ENCODE data around the gene ZMYND10.

DNA sequence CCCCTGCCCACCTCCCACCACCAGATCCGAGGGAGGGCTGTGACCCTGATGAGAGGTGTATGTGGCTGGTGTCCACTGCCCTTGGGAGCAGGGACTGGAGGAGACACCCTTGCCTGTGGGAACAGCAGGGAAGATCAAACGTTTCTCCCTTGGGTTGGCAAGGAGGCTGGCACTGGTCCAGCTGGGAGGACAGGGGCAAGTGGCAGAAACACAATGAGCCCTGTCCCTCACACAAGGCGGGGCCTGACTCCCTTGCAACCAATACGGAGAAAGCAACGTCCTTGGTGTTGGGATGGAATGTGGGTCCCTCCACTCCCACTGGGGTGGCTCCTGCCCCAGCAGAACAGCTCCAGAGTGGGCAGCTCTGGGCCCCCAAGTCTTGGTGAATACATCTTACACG is 28.2 kb downstream of the ZMYND10 start:
- TF ChIP-seq, protein P1, sequence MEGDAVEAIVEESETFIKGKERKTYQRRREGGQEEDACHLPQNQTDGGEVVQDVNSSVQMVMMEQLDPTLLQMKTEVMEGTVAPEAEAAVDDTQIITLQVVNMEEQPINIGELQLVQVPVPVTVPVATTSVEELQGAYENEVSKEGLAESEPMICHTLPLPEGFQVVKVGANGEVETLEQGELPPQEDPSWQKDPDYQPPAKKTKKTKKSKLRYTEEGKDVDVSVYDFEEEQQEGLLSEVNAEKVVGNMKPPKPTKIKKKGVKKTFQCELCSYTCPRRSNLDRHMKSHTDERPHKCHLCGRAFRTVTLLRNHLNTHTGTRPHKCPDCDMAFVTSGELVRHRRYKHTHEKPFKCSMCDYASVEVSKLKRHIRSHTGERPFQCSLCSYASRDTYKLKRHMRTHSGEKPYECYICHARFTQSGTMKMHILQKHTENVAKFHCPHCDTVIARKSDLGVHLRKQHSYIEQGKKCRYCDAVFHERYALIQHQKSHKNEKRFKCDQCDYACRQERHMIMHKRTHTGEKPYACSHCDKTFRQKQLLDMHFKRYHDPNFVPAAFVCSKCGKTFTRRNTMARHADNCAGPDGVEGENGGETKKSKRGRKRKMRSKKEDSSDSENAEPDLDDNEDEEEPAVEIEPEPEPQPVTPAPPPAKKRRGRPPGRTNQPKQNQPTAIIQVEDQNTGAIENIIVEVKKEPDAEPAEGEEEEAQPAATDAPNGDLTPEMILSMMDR (conservative IDR thresholded peaks at IDR 0.05; ENCODE audit: low read length), result no peak
- no peak for TF ChIP-seq EZH2phosphoT487 (IDR thresholded peaks at IDR 0.05; ENCODE audit: borderline replicate concordance, low read depth, low read length)

Data from OCI-LY7 (cell line).